Muscle layer of colon (tissue), 2 donors: Measurements from ENCODE around the gene YOD1.
"Not testable (repeated sequence)": the region's sequence is repeated elsewhere in the genome, so short reads cannot be mapped to it uniquely, and the experiment has no call there.

Source experiments
- H3K27ac ChIP-seq: one replicate; pipeline ENCODE4 v1.7.0; 2013; ENCODE audit warnings: low read depth, mild to moderate bottlenecking, low read length, moderate library complexity
- H3K27me3 ChIP-seq, 2 donors: one replicate each; pipeline ENCODE4 v1.7.0; 2013; ENCODE audit warnings: low read length in 2 of 2, mild to moderate bottlenecking in 2 of 2; ENCODE audit not compliant: insufficient read depth in 2 of 2, control insufficient read depth in 1 of 2
- H3K36me3 ChIP-seq: one replicate; pipeline ENCODE4 v1.7.0; 2013; ENCODE audit warnings: mild to moderate bottlenecking, low read length; ENCODE audit not compliant: insufficient read depth
- H3K4me1 ChIP-seq: one replicate; pipeline ENCODE4 v1.7.0; 2013; ENCODE audit warnings: mild to moderate bottlenecking, low read length; ENCODE audit not compliant: insufficient read depth
- H3K4me3 ChIP-seq, 2 donors: one replicate each; pipeline ENCODE4 v1.7.0; 2013; ENCODE audit warnings: low read length in 2 of 2, low read depth in 1 of 2, mild to moderate bottlenecking in 1 of 2, moderate library complexity in 1 of 2
- H3K9ac ChIP-seq: one replicate; pipeline ENCODE4 v1.7.0; 2013; ENCODE audit warnings: low read length
- H3K9me3 ChIP-seq: one replicate; pipeline ENCODE4 v1.7.0; 2013; ENCODE audit warnings: mild to moderate bottlenecking, low read length
- donor health status: abdominal sarcoma.
- donor health status: Adenocarcinoma of cecum.

YOD1 gene

GRCh38 chr1:207045453-207045852, 5.6 kb downstream of the YOD1 start:
- Histone ChIP-seq H3K4me3 (no peak overlapping the region), H3K27ac (no peak overlapping the region), H3K4me1 (peaks cover 38% of the 10 kb centered on the region), H3K36me3 (peaks cover 23% of the 10 kb centered on the region), H3K9ac (no peak overlapping the region), H3K9me3 (no peaks in the 10 kb centered on the region), H3K27me3 (no peaks in the 10 kb centered on the region)

GRCh38 chr1:207041397-207041796, 9.6 kb downstream of the YOD1 start:
- H3K4me1 ChIP-seq: peaks cover 14% of the 10 kb centered on the region
- H3K36me3 ChIP-seq, H3K9me3 ChIP-seq, H3K9ac ChIP-seq, H3K27me3 ChIP-seq, H3K4me3 ChIP-seq, H3K27ac ChIP-seq: not testable (repeated sequence)

GRCh38 chr1:207040181-207040533, 10.9 kb downstream of the YOD1 start:
- peaks cover 5% of the 10 kb centered on the region for H3K4me1 ChIP-seq
- H3K27me3 ChIP-seq: no peaks in the 10 kb centered on the region
- H3K9ac ChIP-seq: no peak overlapping the region
- no peaks in the 10 kb centered on the region for H3K9me3 ChIP-seq
- H3K27ac ChIP-seq: no peak overlapping the region
- H3K36me3 ChIP-seq: peaks cover 5% of the 10 kb centered on the region
- H3K4me3 ChIP-seq: no peak overlapping the region

- H3K27ac ChIP-seq: no peak overlapping the region
Measured at GRCh38 chr1:207039380-207040180, 11.4 kb downstream of the YOD1 start.

GRCh38 chr1:207036865-207037264, 14.1 kb downstream of the YOD1 start:
- Histone ChIP-seq H3K4me3 (no peak overlapping the region), H3K36me3 (no peaks in the 10 kb centered on the region), H3K27me3 (no peaks in the 10 kb centered on the region), H3K27ac (no peak overlapping the region), H3K4me1 (no peaks in the 10 kb centered on the region), H3K9me3 (no peaks in the 10 kb centered on the region), H3K9ac (no peak overlapping the region)

More at GRCh38 chr1:207039380-207040180, 11.4 kb downstream of the YOD1 start:
- peaks cover 5% of the 10 kb centered on the region for H3K4me1 ChIP-seq
- H3K36me3 ChIP-seq: peaks cover 5% of the 10 kb centered on the region
- no peaks in the 10 kb centered on the region for H3K27me3 ChIP-seq
- H3K4me3 ChIP-seq: no peak overlapping the region
- H3K9ac ChIP-seq: no peak overlapping the region
- H3K9me3 ChIP-seq: no peaks in the 10 kb centered on the region

DNA sequence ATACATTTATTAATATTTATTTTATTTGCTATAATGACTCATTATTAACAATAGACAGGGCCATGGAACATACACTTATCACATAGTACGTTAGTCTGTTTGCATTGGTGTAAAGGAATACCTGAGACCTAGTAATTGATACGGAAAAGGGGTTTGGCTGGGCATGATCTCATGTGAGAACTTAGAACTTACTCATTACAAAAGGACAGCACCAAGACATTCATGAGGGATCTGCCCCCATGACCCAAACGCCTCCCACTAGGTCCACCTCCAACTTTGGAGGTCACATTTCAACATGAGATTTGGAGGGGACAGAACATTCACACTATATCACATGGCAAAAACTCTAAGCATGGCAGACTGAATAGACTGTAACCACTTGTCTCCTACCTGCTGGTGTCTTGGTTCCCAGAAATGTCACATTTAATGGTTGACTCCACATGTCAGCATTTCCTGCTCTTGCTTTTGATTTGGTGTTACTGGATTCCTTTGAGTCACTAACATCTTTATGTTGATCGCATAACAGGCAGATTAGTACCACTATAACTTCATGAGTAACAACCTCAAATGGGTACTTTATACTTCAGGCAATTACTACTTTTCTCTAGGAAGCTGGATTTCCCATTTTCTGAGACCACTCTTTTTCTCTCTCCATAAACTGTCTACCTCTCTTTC, 15.0 kb downstream of the YOD1 start:
- Histone ChIP-seq H3K9me3 (no peaks in the 10 kb centered on the region), H3K36me3 (no peaks in the 10 kb centered on the region), H3K4me3 (no peak overlapping the region), H3K27me3 (peaks cover 0 to 5% of the 10 kb centered on the region in 2 donors), H3K9ac (no peak overlapping the region), H3K4me1 (no peaks in the 10 kb centered on the region), H3K27ac (no peak overlapping the region)

DNA sequence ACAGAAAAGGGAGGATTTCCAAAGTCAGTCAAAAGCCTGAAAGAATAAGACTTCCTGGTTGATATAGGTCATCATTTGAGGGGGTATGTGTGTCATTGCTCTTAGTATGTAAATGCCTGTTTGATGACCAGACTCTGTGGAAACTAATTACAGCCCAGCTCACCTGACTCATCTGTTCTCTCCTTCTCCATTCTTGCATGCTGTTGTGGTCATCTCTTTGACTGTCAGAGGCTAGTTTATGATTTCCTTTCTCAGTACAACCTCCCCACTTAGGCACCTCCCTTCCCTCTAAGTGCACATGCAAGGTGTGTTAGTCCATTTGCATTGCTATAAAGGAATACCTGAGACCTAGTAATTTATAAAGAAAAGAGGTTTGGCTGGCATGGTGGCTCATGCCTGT, 16.0 kb downstream of the YOD1 start:
- Histone ChIP-seq H3K27ac (no peak overlapping the region), H3K4me1 (no peaks in the 10 kb centered on the region), H3K9me3 (no peaks in the 10 kb centered on the region), H3K9ac (no peak overlapping the region), H3K4me3 (no peak overlapping the region), H3K27me3 (peaks cover 5 to 9% of the 10 kb centered on the region in 2 donors), H3K36me3 (no peaks in the 10 kb centered on the region)

DNA sequence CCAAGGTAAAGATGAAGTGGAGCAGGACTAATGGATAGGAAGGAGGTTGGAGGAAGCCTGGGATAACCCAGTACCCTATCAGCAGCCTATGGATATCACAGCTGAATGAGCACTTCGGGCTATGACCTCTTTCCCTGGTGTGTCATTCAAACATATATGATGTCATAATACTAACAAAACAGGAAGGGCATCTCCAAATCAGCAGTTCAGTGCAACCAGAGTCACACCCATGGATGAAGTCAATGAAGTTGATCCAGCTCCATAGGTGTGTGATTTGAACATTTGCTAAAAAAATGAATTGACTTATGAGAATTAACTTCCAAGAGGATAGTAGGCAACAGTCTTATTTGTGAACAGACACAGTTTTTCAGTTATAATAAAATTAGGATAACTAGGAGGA, 16.8 kb downstream of the YOD1 start:
- H3K4me1 ChIP-seq: no peaks in the 10 kb centered on the region
- no peaks in the 10 kb centered on the region for H3K9me3 ChIP-seq
- no peak overlapping the region for H3K9ac ChIP-seq
- H3K27me3 ChIP-seq: peaks cover 5 to 9% of the 10 kb centered on the region in 2 donors
- no peaks in the 10 kb centered on the region for H3K36me3 ChIP-seq
- H3K27ac ChIP-seq: no peak overlapping the region
- H3K4me3 ChIP-seq: no peak overlapping the region

DNA sequence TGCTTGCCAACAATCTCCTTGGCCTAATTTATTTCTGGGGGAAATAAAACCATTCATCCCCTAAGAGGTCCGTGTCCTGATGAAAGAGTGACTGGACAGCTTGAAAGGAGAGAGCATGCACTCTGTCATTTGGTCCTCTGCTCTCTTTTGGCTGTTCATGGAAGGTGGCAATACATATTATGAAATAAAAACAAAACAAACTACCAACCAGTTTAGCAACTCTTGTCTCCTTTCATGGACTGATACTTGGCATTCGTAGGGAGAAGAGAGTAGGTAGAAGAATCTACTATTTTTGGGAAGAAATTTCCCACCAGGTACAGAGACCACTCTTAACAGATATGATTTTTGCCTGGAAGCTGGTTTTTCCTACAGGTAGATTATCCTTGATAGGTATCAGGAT, 17.7 kb downstream of the YOD1 start:
- H3K4me3 ChIP-seq: no peak overlapping the region
- H3K9ac ChIP-seq: no peak overlapping the region
- peaks cover 5 to 9% of the 10 kb centered on the region in 2 donors for H3K27me3 ChIP-seq
- H3K27ac ChIP-seq: no peak overlapping the region
- no peaks in the 10 kb centered on the region for H3K9me3 ChIP-seq
- H3K36me3 ChIP-seq: no peaks in the 10 kb centered on the region
- H3K4me1 ChIP-seq: no peaks in the 10 kb centered on the region

DNA sequence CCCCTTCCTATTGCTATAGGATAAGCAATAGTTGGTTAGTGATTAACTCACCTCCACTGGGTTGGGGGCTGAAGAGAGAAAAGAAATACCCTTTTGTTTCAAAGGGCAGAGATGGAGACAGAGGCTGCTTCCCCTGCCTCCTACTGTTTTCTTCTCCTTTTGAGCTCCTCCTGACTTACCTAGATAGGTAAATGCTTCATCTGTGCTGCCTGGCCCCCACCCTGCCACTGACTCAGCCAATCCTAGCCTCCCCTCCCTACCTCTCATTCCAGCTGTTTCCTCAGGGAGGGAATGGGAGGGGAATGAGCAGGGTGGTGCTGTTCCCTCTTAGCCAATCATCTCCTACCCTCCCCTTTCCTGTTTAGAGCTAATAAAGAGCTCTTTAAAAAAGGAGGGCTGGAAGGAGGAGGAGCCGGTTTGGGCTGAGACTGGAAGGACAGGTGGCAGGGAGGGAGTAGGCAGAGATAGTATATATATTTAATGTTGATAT, 18.4 kb downstream of the YOD1 start, which contains the start of gene C1orf116:
Gene C1orf116 (minus strand): TSS at position 229 of the 490 bp plus-strand sequence. CDS start 5,158 bp downstream, outside the sequence.
- no peak within 1 kb of the TSS for H3K27ac ChIP-seq
- H3K27me3 ChIP-seq: peaks cover 5 to 9% of the 10 kb centered on the region in 2 donors
- H3K9me3 ChIP-seq: no peaks in the 10 kb centered on the region
- H3K9ac ChIP-seq: no peak within 1 kb of the TSS
- H3K4me3 ChIP-seq: no peak within 1 kb of the TSS
- no peaks in the 10 kb centered on the region for H3K4me1 ChIP-seq
- H3K36me3 ChIP-seq: no peaks in the 10 kb centered on the region

- H3K27ac ChIP-seq: no peak overlapping the region
- H3K27me3 ChIP-seq: peaks cover 5 to 9% of the 10 kb centered on the region in 2 donors
- H3K9ac ChIP-seq: no peak overlapping the region
- no peaks in the 10 kb centered on the region for H3K36me3 ChIP-seq
- no peaks in the 10 kb centered on the region for H3K4me1 ChIP-seq
- H3K9me3 ChIP-seq: no peaks in the 10 kb centered on the region
- no peak overlapping the region for H3K4me3 ChIP-seq
Measured at GRCh38 chr1:207031632-207032264, 19.3 kb downstream of the YOD1 start.
